C4-2B (cell line): ENCODE data around the gene P3H2.

Experiments used
- H3K27ac ChIP-seq: fragments of 450-650 bp; 2 replicates; pipeline ENCODE4 v1.5.1; 2017
- ZFX ChIP-seq: fragments of 450-650 bp; IDR thresholded peaks from 2 replicates; pipeline ENCODE4 v1.6.1; 2017
- TF ChIP-seq, protein P1 (sequence below): fragments of 450-650 bp; conservative IDR thresholded peaks from 2 replicates; pipeline ENCODE4 v1.5.1; 2017; ENCODE audit warnings: mild to moderate bottlenecking

P3H2 gene

DNA sequence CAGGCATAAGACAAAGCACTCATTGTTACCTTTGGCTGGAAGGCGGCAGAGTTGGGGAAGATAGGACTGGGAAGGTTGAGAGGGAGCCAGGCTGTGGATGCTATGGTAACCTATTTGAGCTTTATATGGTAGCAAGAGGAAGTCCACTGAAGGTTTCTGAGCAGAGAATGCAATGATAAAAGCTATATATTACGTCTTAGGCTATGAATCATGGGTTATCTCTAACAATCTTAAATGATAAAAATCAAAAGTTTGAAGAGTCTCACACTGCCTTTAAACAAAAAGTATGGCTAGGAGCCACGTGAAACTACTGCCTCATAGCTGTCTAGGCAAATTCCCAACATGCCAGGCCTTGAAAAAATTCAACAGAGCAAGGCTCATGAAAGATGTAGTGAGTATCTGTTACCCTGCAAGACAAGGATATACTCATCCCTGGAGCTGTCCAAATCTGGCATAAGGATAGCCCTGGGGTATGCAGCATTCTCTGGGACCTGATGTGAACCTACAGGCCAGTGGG lies 4.1 kb downstream of the P3H2 start:
- H3K27ac ChIP-seq, result no peak overlapping the region
- TF ChIP-seq, protein P1, sequence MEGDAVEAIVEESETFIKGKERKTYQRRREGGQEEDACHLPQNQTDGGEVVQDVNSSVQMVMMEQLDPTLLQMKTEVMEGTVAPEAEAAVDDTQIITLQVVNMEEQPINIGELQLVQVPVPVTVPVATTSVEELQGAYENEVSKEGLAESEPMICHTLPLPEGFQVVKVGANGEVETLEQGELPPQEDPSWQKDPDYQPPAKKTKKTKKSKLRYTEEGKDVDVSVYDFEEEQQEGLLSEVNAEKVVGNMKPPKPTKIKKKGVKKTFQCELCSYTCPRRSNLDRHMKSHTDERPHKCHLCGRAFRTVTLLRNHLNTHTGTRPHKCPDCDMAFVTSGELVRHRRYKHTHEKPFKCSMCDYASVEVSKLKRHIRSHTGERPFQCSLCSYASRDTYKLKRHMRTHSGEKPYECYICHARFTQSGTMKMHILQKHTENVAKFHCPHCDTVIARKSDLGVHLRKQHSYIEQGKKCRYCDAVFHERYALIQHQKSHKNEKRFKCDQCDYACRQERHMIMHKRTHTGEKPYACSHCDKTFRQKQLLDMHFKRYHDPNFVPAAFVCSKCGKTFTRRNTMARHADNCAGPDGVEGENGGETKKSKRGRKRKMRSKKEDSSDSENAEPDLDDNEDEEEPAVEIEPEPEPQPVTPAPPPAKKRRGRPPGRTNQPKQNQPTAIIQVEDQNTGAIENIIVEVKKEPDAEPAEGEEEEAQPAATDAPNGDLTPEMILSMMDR, result no peak
- TF ChIP-seq ZFX, result no peak

DNA sequence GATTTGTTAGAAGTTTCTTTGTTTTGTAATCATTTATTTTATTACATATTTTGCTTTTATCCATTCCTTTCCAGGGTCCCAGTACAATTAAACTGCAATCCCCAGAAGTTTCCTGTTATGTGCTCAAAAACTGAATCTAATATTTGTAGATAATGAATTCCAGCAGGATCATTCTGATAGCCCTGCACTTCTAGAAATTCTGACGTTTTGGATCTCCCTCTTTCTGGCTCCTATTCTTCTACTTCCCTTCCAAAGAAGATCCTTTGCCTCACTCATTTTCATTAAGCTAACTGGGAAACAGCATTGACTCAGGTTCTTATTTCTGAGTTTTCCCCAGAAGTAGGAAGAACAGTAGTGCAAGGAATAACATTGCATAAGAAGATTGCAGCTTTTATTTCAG lies 9.9 kb downstream of the P3H2 start:
- no peak for TF ChIP-seq ZFX
- TF ChIP-seq, protein P1, result no peak
- H3K27ac ChIP-seq, result no peak overlapping the region

DNA sequence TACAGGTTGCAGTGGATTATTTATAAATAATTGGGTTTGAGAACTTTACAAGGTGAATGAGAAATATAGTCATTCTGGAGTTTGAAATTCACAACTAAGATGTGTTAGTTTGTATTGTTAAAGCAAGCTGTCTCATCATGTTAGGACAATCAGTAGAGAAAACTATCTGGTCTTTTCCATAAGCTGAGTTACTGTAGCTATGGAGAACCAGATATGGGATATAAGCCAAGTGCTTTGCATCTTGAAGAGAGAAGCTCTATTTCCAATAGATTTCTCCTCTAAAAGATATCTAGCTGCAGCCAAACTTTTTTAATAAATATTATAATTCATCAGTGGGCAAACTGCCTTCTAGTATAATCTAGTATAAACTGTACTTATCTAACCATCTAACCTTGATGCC lies 11.3 kb downstream of the P3H2 start:
- TF ChIP-seq, protein P1, result no peak
- TF ChIP-seq ZFX, result no peak

DNA sequence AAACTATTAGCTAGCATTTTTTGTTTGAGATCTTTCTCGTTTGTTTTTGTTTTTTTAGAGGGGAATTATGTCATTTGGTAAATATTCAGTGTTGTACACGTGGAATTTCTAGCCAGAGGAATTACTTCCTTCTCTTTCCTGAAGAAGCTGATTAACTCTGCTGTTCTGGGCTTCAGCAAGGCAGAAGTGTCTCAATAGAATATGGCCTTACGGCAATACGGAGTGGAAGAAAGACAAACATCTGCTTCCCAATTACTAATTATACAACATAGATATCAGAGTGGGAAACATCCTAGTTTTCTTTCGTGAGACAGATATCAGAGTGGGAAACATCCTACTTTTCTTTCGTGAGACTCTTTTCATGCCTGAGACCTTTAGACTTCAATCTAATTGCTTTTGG lies 11.9 kb downstream of the P3H2 start:
- H3K27ac ChIP-seq, result no peak overlapping the region
- TF ChIP-seq ZFX, result no peak
- TF ChIP-seq, protein P1, result no peak

More for the DNA sequence above, 11.3 kb downstream of the P3H2 start:
- H3K27ac ChIP-seq, result no peak overlapping the region

DNA sequence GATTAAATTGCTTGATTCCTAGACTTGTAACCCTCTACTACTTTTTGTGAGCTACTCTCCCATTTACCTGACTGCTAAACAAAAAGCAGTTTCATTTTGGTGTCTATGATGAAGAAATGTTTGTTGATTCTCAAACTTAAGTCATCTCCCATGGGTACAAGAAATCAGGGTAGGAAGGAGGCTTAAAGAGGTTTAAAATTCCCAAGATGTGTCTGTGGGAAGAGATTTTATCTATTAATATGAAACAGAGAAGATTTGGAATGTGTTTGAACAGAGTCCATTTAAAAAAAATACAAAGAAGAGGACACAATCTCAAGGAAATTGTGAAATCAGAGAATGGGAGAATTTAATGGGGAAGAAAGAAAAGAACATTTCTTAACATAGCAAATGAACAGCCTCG lies 14.8 kb downstream of the P3H2 start:
- TF ChIP-seq ZFX, result no peak
- TF ChIP-seq, protein P1, result no peak
- H3K27ac ChIP-seq, result no peak overlapping the region

DNA sequence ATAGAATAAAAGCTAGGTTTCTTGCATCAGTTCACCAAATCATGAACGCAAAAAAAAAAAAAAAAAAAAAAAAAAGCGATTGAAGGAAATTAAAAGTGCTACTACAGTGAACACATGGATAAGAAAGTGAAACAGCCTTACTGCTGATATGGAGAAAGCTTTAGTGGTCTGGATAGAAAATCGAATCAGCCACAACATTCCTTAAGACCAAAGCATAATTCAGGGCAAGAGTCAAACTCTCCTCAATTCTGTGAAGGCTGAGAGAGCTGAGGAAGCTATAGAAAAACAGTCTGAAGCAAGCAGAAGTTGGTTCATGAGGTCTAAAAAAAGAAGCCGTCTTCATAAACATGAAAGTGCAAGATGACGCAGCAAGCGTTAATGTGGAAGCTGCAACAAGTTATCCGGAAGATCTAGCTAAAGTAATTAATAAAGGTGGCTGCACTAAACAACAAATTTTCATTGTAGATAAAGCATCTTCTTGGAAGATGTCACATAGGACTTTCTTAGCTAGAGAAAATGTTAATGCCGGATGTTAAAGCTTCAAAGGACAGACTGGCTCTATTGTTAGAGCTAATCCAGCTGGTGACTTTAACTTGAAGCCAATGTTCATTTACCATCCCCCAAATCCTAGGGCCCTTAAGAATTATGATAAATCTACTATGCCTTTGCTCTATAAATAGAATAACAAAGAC lies 19.2 kb downstream of the P3H2 start:
- no peak overlapping the region for H3K27ac ChIP-seq
- no peak for TF ChIP-seq ZFX
- TF ChIP-seq, protein P1, result no peak

DNA sequence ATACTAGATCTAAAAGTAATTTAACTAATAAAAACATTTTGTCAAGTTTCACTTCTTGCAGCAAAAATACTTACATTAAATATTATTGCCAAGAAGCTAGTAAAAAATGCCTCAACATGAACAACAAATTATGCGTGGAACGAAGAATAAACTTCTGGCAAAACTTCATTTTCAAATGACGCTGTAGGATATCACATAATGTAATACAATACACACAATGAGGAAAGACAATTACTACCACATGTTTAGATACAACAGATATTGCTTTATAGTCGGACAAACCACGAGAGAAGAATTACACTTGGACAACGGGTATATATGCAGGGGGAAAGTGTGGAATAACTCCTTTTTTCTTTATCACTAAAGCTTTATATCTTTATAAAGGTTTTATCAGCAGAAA lies 21.6 kb downstream of the P3H2 start:
- TF ChIP-seq ZFX, result no peak
- TF ChIP-seq, protein P1, result no peak

More for the DNA sequence above, 21.6 kb downstream of the P3H2 start:
- H3K27ac ChIP-seq, result no peak overlapping the region
